NOMO-1 (cell line): ENCODE results near the gene PPIF.

ENCODE experiments used
- DNase-seq, 2 experiments: peaks; one replicate each; lab custom pipeline; 2025; ENCODE audit not compliant: unreplicated experiment in 2 of 2; lab: John Stamatoyannopoulos, UW

PPIF gene

DNA sequence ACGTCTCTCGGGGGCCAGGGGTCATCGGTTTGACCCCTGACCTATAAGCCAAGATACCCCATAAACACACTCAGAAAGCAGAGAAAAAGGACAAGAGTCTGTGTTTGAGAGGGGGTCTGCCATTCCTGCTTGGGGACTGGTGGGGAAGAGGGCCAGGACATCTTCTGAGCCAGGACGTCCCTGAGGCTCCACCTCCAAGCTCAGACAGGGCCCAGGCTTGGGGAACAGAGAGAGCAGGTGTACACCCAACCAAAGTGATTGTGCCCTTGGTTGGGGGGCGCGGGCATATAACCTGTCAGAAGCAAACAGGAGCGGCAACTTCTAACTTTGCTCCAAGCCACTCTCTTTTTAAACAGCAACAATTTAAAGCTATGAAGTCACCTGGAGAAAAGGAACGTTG, 33.9 kb upstream of the PPIF start:
- DNase-seq, result no peak

DNA sequence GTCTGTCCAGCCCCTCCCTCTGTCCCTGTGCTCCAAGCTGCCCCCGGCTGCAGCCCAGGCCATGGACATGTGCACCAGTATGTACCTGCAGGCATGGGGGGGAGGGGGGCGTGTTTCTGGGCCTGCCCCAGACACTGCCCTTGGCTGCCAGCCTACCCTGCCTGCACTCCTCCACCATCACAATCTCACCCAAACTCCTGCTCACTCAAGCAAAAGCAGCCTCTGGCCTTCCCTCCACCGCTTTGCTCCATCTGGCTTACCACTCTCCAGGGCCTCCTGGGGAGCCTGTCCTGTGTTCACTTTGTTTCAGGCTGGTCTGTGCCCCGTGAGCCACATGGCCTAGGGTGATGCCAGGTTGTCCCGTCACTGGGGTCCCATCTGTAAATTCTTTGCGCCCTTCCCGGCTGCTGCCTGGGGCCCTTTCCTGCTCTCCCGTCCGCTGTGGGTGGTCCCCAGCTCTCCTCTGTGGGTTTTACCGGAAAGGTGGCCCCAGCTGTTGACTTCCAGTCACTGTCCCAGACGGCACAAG, 33.3 kb upstream of the PPIF start:
- no peak for DNase-seq

DNA sequence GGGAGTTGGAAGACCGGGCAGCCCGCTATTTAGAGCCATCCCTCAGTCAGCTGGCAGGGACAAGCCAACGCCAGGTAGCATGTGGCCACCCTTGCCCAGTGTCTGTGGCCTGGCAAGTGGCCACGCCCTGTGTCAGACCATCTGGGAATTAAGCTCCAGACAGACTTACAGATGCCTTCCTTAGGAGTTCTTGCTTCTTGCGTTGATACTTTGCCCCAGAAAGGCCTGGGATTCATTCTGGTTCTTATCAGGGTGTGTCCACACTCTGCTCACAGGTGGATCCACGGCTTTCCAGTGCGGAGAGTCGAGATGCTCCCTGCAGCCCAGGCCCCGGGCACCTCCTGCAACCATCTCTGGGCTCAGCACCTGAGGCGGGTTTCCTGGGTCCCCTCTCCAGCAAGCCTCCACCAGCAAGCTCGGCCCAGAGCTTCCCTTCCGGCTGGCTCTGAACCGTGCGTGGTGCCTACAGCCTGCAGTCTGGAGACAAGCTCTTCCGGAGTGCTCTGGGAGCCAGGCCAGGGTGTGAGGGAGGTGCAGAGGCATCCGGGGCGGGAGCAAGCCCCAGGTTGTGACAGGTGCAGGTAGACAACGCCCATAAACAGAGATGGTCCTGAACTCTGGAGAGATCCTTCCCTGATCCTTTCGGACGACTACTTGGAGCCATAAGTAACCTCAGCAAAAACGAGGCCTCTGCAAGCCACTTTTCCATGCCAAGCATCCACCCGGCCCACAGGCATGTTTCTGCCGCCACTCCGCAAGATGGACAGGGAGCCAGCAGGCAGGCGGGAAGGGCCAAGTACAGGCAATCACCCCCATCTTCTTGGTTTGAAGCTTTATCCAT, 32.3 kb upstream of the PPIF start:
- no peak for DNase-seq

DNA sequence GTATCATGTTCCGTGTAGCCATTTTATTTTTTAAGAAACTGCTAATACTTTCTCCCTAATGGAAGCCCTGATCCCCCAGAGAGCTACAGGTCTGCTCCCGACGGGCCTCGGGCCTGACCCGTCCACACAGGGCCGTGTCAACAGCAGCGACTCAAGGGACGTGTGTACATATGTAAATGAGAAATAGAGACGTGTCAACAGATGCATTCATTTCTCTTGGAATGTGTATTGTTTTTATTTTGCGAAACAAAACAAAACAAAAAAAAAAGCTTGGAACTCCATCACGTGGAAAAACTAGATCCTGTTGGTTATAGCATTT, 31.7 kb upstream of the PPIF start:
- no peak for DNase-seq

DNA sequence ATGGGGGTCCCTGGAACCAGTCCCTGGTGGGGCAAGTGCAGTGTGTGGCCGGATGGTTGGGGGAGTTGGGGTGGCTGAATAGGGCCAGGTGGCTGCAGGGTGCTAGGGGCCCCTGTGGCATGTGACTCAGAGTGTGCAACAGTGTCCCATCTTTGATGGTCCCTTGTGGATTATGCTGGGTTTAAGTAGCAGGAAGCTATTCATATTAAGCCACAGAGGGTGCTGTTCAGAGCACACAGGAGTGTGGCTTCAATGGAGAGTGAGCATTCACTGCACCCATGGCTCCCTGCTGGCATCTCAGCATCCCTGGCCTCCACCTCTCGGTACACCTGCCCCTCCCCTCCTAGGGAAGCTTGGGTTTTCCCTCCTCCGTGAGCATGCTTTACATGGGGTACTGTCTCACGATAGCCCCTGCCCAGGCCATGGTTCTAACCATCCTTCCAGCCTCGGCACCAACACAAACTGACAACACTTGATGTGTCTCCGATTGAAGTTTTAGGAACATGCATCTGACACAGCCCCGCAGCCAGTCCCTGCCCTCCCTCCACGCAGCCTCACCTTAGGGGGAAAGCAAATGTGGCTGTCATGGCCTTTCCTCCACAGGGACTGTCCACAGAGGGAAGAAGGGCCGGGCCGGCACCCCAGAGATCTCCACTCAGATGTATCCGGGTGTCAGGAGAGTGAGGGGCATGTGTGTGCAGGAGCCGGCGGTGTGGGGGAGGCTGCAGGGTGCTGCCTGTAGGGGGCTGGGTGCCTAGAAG, 30.4 kb upstream of the PPIF start:
- DNase-seq, result no peak

DNA sequence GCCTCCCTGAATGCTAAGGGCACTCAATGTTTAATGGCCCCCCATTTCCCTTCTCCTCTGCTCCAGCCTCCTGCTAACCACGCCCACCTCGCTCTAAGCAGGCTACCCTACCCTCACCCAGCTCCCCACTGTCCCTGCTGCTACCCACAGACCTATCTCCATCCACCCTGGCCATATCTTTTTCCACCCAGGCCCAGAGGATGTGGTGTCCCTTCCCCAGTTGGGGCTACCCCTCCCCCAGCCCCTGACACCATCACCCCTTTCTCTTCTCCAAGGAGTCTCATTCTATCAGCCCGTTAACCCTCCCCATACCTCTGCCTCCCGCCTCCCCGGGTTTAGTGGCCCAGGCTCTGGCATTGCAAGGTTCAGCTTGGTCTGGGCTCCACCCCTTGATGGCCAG, 28.9 kb upstream of the PPIF start:
- no peak for DNase-seq

DNA sequence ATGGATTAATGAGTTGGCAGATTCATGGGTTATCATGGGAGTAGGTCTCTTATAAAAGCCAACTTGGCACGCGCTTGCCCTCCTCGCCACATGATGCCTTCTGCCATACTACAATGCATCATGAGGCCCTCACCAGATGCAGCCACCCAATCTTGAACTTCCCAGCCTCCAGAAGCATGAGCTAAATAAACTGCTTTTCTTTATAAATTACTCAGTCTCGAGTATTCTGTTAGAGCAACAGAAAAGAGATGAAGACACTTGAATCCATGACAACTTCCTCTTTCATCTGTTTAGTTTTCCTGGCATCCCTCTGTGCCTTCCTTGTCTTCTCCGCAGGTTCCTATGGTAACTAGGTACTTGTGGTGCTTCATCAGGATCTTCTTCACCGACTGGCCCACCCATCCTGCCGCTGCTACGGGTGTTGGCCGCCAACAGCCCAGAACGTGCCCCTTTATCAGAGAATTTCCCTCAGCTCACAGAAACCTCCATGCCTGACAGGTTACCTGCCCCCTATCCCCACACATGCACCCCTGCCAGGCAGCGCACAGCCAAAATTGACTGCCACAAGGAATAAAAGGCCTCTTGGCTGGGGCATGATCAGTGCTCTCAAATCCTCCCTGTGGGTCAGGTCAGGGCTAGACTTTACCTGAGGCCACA, 28.0 kb upstream of the PPIF start:
- no peak for DNase-seq

DNA sequence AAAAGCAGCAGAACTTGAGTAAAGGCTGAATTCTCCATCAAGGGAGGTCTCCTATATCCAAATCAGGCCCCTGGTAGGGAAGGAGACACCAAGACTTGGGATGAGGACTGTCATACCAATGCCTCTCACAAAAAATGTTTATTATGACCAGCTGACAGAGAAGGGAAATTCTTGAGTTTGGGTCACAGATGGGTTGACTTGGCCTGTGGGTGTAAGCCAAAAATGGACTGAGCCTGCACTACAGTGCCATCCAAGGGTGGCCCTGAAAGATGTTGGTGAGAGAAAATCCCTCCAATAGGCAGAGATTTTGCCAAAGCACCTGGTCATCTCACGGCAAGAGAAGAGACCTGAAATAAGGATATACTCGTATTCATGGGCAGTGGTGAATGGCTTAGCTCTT, 27.0 kb upstream of the PPIF start:
- no peak for DNase-seq

DNA sequence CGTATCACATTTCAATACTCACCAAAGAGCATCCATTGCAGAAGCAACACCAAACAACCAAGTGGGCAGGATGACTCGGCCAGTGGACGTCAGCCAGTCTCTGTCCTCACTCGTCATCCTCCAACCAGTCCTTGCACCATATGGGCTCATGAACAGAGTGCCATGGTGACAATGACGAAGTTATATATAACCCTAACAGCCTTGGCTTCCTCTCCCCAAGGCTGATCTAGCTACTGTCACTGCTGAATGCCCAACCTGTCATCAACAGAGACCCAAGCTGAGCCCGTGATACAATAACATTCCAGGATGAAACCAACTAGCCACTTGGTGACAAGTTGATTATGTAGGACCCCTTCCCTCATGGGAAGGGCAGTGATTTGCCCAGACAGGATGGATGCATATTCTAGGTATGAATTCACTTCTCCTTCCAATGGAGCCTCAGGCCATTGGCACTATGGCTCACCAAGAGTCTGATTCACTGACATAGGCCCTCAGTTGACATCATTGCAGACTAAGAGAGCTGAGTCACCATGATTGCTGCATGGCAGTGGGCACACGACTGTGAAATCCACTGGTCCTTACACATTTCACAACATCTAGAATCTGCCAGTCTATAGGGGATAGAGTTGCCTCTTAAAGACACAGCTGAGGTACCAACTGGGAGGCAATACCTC, 26.3 kb upstream of the PPIF start:
- peak; percentile 83 to 94 for DNase-seq

DNA sequence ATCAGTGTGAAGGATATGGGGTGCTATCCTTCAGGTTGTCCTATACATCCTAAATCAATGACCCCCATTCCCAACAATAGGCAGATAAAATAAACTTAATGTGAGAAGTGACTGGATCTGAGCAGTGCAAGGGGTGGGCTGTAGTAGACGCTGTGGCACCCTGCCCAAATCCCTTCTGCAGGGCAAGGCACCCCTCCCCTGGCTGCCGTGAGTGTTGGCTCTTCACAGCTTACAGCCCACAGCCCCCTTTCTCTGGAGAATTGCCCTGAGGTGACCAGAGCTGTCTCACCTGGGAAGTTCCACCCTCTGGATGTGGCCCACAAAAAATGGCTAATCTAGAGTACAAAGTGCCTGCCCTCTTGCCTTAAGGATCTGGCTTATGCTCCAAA, 25.8 kb upstream of the PPIF start:
- DNase-seq, result no peak

DNA sequence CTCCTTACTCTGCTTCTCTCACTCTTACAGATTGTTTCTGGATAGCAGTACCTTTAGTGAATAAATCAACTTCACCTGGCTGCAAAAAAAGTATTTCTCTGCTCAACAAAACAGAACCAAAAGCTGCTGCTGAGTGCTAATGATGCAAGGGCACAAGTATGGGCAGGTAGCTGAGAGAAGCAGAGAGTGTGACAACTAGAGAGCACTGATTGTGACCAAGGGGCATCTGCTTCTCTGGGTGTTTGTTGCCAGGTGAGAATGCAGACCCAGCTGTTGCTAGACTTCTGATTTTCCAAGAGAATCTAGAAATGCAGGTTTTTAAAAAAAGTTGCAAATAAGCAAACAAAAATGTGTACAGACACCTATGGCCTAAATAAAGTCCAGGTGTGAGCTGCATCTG, 25.3 kb upstream of the PPIF start:
- DNase-seq, result no peak

DNA sequence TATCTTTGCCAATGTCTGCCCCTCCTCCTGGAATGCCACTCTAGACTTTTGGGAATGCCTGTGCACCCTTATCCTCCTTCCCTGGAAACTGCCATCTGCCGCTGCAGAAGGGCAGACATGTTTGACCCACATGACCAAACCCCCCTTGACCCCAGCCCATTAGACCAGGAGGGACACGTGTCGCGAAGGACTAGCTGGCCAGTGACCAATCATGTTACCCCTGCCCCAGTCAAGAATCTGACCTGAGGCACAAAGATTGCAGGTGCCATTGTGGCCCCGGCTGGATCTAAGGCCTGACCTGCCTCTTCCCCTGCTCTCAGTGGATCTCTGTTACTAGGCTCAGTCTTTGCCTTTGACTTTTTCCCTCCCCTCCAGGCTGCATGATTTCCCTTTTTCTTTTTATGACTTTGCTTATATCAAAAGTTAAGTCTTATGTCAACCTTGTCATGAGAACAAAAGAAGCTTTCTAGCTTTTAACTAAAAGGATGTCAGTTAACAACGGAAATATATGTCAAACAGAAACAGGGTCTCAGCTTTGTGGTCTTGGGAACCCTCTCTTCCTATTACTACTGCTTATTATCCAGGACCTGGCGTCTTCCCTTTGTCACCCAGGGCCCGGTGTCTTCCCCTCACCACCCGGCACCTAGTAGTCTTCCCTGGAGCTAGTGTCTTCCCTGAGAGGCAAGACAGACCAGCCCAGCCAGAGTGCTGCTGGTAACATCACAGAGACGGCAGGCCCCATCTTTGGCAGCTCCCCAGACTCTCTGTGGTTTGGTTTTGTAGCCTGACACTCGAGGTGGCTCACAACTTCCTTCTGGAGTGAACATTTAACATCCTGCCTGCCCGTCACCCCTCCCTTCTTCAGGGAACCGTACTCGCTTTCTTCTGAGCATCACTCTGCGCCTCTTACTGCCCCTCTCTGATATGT, 24.4 kb upstream of the PPIF start:
- DNase-seq, result peak; percentile 71 to 81

DNA sequence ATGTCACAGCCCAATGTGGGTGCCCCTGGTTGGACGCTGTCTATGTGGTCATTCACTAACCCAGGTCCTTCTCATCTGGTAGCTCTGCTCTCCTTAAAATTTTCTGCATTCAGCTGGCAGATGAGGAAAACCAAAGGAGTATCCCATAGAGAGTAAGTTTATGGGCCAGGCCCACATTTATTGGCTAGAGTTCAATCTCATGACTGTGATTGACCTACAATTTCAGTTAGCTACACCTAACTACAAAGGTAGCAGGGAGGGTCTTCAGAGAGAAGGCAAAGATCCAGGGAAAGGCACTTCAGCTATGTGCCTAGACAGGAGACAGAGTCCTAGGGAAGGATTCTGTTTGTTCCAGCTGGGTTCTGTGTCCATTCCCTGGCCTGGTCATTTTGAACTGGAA, 23.7 kb upstream of the PPIF start:
- DNase-seq, result no peak

DNA sequence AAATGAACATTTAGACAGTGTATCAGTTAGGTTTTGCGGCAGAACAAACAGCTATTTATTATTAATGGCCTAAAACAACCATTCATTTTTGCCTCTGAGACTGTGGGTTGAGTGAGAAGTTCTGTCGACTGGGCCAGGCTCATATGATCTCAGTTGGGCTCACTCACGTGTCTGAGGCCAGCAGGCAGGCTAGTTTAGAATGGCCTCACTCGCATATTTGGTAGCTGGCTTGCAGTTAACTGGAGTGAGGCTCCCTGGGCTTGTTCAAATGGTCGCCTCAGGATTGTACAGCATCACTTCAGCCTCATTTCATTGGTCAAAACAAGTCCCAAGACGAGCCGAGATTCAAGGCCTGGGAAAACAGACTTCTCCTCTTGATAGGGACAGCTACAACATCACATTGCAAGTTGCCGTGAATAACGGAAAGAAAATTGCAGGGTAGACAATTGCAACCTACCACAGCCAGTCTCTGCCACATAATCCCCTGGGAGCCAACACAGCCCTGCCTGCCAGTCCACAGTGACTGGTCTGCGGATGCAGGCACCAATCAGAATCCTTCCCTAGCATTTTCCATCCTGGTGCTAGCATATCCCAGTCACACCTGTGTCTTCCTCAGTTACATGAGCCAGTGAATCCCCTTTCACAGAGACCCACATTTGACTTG, 23.1 kb upstream of the PPIF start:
- no peak for DNase-seq

DNA sequence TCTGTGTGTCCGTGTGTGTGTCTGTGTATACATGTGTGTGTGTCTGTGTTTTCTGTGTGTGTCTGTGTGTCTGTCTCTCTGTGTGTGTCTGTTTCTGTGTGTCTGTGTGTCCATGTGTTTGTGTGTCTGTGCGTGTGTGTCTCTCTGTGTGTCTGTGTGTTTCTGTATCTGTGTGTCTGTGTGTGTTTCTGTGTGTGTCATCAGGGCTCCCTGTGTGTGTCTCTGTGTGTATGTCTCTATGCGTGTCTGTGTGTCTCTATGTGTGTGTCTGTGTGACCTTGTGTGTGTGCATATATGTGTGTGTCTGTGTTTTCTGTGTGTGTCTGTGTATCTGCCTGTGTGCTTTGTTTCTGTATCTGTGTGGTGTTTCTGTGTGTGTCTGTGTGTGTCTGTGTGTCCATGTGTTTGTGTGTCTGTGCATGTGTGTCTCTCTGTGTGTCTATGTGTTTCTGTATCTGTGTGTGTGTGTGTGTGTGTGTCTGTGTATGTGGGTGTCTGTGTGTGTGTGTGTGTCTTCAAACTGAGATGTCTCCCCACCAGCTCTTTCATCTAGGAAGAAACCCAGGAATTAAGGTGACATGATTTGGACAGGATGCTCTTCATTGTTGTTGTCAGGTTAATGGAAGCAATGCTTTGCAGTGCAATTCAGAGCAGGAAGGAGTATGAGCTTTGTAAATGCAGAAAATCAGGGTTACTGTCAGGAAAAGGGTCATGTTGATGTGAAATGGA, 20.7 kb upstream of the PPIF start:
- no peak for DNase-seq

DNA sequence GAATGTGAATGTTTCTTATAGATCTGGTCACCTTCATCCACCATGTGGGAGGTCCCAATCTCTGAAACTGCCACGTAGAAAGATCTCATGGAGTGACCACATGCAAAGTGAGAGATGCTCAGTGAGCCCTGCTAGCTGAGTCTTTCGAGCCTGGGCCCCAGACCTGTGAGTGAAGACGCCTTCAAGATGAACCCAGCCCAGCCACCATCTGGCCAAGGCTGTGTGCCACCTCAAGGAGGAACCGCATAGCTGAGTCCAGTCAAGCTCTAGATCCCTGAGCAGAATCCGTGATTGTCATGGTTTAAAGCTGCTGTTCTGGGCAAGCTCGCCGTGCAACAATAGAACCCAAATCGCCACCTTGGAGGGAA, 20.2 kb upstream of the PPIF start:
- DNase-seq, result no peak

DNA sequence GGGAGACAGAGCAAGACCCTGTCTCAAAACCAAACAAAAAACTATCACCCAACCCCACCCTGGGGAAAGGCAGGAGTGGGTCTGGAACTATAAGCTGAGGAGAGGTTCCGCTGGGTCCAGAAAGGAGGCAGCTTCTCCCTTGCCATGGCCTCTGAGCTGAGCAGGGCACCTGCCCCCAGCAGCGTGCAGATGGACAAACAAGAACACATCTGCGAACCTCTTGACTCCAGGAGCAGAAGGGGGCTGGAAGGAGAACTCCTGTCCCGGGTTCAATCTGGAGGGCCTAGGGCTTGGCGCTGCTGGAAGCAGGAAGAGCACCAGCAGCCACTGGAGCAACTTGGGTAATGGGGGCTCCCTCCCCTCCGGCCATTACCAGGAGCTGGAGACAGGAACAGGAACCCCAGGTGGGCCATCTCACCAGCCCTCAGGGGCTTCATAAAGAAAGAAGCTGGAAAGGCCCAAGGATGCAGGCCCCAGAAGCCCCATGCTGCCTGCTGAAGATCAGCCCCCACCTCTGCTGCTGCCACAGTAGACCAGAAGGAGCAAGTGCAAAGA, 19.0 kb upstream of the PPIF start:
- no peak for DNase-seq

DNA sequence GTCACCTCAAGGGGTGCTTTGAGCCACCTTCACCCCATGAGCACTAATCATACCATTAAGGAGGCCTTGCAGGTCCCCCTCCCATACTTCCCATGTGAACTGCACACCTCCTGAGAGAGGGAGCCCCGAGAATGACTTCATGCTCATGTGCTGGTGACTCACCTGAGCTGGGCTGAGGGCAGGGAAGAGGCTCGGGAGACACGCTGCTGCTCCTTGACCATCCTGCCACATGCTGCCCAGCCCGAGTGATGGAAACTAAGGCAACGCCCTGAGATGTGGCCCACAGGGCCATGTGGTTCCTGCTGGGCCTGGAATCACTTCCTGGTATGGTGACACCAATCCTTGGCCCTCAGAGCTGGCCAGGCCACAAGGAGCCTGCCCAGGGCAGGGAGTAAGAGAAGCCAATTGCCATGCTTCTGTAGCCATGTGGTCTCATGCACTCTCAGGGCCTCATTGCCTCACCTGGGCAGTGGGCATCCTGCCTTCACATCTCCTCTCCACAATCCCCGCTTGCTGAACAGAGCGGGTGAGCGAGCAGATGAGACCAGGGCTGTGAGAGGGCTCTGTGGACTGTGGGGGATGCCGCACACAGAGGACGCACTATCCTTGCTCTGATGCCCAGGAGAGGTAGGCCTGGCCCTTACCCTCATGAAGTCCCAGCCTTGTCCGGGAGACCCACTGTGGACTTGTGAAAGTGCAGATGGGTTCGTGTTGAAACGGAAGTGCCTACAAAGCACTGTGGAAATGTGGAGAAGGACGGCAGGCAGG, 18.3 kb upstream of the PPIF start:
- no peak for DNase-seq
